Activated CD4-positive, alpha-beta T cell treated with anti-CD3 and anti-CD28 coated beads for 1 hour (primary cell): ENCODE measurements around the gene SYK.
"Not testable (repeated sequence)": the region's sequence is repeated elsewhere in the genome, so short reads cannot be mapped to it uniquely, and the experiment has no call there.

ENCODE experiments used
- DNase-seq: peaks from one replicate; pipeline ENCODE4 v3.0.0-alpha.2; 2020

SYK gene

DNA sequence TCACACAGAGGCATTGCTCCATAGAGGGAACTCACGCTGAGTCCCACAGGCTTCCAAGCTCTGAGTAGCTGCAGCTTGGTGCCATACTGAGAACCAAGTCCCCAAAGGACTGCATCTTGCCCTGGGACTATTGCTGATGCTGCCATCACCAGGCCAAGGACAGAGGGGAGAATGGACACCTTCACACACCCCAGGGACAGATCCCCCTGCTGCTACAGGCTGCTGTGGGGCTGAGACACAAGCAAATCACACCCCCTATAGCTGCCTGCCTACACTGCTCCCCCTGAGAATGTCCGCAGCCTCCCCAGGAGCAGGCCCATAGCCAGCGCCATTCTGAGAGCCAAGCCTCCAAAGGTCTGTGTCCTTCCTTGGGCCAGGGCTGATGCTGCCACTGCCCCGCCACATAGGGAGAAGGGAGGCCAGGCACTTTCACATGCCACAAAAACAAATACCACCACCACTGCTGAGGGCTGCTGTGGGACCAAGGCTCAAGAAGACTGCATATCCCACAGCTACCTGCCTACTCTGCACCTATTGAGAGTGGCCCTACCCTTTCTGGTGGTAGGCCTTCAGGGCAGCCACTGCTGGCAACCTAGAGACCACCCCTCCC, 81.5 kb downstream of the SYK start:
- DNase-seq: no peak

DNA sequence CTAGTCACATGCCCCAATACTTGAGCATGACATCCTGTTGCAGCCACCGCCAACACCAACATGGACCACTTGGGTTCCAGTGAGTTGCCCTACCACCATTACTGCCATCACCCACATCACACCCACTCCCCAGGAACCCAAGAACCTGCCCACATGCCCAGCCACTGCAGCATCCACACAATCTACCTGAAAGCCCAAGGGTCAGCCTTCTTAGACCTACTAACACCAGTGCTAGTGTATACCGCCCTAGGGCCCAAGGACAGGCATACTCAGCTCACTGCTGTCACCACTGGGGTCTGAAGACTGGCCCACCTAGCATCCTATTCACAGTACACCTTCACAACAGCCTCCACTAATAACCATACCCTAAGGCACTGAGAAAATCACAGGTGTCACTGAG, 82.0 kb downstream of the SYK start:
- no peak for DNase-seq

DNA sequence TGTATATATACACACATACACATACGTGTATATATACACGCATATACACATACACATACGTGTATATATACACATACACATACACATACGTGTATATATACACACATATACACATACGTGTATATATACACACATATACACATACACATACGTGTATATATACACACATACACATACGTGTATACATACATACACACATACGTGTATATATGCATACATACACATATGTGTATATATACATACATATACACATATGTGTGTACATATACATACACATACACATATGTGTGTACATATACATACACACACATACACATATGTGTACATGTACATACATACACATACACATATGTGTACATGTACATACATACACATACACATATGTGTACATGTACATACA, 82.6 kb downstream of the SYK start:
- no peak for DNase-seq

DNA sequence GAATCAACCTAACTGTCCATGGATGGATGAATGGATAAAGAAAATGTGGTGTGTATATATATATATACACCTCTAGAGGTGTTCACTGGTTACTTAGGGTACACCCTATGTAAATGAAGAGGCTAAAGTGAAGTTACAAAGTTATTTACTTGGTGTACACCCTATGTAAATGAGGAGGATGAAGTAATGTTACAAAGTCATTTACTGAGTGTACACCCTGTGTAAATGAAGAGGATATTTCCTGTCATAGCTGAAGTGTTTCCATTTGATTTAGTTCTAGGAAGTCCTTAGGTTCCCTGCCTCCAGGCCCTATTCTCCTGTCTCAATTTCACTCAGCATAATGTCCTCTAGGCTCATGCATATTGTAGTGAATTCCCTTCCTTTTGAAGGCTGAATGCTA, 85.2 kb downstream of the SYK start:
- DNase-seq: not testable (repeated sequence)

DNA sequence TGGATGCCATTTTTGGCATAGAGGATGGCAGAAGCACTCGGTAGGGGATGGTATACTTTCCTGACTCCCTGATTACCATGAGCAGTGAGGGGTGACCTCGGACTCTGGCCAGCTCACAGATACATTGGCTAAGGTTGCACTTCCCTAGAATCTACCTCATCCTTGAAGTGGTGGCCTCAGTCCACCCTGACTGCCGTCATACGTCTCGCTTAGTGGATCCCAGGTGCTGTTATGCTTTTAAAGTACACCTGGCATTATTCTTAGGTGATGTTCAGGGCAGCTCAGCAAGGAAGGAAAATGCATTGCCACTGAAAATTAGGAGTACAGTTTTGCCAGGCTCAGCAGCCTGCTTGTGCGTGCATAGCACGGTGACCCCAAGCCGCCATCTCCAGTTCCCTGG, 87.3 kb downstream of the SYK start:
- no peak for DNase-seq

DNA sequence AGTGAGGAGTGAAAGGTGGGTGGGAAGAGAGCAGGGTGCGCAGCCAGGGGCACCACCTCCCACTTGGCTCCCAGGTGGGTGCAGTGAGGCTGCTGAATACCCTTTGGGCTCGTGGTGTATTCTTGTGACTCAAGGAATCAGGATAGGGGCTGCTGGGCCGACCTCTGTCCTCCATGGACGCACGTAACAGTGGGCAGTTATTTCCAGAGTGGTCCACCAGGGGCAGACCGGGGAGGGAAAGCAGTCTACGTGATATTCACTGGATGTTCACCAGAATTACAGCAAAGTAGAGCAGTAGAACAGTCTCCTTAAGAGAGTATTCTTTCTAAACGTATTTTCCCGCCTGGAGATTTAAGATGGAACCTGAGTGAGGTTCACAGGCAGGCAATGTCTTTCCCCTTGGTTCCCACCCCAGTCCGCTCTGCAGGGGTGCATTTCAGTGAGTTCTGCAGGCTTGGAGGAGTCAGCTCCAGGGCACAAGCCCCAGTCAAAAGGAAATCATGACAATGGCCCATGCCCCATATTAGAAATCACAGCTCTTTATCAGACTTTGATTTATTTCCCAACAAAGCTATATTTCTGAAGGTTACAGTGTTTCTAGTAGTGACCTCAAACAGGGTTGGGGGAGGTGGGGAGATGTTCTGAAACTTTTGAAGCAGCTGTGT, 88.7 kb downstream of the SYK start:
- no peak for DNase-seq

DNA sequence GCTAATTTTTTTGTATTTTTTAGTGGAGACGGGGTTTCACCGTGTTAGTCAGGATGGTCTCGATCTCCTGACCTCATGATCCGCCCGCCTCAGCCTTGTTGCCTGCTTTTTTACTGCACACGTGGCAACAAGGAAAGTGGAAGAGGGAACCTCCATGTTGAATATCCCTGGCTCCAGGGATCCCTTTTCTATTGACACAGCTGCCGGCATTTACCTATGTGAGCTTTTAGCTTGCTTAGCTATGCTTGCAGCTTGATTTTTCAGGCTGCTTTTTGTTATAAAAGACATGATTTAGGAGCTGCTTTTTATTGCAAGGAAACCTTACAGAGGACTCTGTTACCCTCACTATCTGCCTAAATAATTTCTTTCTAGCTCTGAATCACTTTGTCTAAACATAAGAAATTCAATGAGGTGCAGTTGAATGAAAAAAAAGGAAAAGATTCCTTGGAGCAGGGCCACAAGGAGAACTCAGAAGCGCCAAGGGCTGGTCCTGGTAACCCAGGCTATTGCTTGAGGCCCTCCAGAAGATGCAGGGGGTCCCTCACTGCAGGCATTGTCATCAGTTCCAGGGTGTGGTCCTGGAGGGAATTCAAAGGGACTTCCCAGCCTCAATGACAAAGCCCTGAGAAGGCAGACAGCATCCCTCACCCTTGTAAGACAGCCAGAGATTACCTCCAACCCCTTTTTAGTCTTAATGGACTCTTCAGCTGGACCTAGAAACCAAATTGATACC, 89.9 kb downstream of the SYK start:
- DNase-seq: no peak

DNA sequence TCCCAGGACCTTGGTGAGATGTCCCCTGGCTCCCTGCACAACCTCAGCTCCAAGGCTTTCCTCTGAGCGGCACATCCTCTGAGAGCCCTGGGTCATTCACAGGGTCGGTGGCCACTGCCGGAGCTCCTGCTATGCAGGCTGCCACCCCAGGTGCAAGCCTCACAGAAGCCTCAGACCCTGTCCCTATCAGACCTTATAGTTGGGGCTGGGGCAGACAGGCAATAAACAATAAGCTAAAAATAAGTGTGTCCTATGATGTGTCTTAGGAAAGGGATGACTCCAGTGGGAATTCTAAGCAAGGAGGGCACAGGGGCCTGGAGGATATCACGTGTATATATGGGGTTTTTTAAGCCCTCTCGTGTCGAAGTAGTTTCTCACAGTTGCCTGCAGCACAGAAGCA, 91.3 kb downstream of the SYK start:
- no peak for DNase-seq

DNA sequence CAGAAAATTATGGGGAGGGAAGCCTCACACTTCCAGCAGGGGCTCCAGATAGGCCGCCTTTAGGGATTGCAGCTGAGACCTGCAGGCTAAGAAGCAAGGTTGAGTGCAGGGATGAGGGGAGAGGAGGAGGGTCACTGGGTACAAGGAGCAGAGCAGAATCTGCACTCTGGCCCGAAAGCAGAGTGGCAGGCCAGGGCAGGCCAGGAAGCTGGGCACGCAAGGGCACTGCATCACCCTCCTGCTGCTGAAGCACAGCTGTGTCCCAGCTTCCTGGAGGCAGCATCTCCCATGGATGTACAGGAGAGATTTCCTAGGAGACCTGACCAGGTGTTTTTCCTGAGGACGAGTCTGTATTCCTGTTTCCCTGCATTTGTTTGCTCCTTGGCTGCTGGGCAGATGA, 92.1 kb downstream of the SYK start:
- no peak for DNase-seq

DNA sequence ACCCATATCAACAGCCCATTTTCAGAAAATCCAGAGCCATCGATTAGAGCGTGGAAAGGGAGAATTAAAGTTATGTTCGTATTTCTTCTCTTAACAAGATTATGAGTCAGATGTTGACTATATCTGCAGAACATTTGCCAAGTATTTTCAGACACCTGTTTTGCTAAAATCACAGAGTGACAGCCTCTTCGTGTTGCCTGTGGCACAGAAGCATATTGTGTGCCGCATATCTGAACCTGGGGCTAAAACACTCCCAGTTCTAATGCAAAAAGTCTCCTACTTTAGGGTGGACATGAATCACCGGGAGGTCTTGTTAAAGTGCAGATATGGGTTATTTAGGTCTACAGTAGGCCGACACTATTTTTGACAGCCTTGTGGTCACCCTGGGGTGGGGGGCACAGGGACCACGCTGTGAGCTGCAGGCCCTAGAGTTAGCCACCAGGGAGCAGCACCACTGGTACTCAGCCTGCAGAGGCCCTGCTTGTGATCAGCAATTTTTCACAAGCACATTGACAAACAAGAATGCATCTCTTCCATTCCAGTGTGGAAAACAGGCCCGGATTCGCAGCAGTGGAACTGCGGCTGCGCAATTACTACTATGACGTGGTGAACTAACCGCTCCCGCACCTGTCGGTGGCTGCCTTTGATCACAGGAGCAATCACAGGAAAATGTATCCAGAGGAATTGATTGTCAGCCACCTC, 93.5 kb downstream of the SYK start:
- DNase-seq: no peak

DNA sequence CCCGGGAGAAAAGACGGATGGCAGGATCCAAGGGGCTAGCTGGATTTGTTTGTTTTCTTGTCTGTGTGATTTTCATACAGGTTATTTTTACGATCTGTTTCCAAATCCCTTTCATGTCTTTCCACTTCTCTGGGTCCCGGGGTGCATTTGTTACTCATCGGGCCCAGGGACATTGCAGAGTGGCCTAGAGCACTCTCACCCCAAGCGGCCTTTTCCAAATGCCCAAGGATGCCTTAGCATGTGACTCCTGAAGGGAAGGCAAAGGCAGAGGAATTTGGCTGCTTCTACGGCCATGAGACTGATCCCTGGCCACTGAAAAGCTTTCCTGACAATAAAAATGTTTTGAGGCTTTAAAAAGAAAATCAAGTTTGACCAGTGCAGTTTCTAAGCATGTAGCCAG, 94.2 kb downstream of the SYK start:
- no peak for DNase-seq

DNA sequence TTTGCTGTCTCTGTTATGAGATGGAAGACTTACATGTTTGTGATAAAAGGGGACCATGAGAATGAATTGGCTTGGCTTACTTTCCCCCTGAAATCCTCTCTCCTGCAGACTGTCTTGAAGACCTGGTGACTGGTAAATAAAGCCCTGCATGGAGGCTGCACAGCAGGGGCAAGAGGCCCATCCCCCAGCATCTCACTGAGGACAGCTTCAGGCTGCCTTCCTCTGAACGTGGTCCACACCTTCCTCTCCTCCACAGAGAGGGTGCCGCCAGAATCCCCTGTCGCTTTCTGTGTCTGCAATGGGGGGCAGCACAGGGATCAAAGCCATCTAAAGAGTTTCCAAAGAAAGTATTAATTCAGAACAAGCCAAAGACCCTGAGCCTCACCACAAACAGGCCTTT, 94.6 kb downstream of the SYK start:
- no peak for DNase-seq

DNA sequence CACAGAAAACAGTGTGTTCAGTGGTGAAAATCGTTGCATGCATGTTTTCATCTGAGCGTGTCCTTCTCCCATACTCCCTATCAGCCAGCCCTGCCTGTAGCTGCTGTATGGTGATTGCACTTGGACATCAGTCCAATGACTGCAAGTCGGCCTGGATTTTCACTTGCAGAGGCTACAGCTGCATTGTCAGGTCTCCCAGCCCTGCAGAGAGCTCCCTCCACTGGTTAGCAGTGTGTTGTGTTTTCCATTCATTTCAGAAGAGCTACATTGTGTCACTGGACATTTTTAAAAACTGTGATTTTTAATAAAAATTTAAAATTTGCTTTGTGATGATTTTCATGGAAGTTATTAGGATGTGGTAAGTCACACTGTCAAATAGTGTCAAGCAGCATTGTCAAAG, 96.6 kb downstream of the SYK start:
- DNase-seq: no peak

DNA sequence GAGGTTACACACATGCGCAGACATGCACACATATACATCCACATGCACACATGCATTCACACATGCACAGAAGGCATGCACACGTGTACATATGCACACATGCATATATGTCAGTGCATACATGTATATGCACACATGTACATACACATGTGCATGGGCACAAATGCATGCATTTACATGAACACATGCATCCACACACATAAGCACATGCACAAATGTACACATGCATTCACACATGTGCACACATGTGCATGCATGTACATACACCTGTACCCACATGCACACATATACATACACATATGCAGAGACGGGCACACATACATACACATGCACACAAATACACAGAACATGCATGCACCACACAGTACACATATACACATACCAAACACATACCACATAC, 97.7 kb downstream of the SYK start:
- DNase-seq: no peak

DNA sequence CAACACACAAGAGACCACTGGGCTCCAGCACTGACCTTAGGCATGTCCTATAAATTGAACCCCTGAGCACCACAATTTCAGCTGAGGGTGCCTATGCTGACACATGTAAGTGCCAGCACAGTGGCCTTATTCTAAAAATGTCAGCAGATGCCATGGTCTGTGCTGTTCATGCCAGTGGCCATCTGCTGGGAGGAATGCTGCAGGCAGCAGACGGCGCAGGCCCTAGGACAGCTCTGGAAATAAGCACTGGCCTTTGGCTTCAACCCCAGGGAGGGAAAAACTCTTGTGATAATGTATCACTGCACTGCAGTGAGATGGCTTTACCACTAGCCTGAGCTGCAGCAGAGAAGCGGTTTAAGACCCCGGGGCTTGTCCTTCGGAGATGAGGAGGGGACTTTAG, 98.5 kb downstream of the SYK start:
- DNase-seq: no peak

DNA sequence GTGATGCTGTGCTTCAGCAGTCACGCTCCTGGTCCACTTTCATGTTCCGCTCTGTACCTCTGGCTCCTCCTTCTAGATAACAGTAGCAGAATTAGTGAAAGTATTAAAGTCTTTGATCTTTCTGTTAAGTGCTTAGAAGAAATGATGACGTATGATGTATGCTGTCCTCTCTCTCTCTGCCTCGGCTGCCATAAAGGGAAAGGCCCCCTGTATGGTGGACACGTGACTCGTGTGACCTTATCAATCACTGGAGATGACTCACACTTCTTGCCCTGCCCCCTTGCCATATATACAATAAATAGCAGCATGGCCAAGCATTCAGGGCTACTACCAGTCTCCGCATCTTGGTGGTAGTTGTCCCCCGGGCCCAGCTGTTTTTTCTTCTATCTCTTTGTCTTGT, 100.3 kb downstream of the SYK start:
- no peak for DNase-seq

DNA sequence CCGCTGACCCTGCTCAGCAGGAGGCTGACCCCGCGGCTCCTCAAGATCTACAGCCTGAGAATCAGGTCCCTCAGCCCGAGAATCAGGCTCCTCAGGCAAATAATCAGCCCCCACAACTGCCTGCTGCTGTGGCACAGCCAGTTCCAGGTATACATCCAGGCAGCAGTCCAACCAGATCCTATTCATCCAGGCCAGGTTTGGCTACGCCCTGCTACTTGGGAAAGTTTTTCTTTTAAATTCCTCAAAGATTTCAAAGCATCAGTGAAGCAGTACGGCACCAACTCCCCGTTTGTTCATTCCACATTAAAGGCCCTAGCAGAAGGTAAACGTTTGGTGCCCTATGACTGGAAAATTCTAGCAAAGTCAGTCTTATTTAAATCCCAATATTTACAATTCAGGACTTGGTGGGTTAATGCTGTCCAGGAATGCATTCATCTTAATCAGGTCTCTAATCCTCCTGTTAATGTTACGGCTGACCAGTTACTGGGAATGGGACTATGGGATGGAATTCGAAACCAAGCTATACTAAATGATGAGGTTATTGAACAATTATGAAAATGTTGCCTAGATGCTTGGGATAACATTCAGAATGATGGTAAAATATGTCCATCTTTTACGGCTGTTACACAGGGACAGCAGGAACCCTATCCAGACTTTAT, 102.3 kb downstream of the SYK start:
- no peak for DNase-seq

DNA sequence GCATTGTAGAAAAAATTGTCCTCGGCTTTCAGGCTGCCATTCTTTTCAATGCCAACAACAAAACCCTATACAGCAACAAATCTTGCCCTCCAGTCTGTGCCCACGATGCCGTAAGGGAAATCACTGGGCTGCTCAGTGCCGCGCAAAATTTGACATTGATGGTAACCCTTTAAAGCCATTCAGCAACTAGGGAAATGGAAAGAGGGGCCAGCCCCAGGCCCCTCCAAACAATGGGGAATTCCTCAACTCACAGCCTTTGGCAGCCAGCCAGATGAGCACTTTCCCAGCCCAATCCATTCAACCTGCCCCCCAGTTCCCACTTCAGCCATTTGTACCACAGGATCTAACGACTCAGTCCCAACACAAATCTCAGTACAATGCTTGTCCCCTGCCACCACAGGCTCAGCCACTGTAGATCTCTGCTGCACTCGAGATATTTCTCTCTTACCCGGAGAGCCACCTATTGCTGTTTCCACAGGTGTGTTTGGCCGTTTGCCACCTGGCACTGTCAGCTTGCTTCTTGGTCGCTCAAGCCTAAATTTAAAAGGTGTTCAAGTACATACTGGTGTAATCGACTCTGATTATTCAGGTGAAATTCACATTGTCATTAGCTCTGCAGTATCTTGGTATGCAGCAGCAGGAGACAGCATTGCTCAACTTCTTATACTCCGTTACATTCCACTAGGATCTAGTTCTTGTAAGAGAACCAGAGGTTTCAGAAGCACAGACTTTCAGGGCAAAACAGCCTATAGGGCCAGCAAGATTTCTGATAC, 103.3 kb downstream of the SYK start:
- no peak for DNase-seq

DNA sequence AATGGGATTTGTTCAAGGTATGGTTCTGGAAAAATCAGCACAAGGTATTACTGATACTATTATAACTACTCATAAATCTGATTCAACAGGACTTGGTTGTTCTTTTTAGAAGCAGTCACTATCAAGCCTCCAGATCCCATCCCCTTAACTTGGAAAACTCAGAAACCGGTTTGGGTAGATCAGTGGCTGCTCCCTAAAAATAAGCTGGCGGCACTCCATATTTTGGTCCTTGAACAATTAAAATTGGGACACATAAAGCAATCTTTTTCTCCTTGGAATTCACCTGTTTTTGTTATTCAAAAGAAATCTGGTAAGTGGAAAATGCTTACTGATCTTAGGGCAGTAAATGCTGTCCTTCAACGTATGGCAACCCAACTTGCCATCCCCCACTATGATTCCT, 104.2 kb downstream of the SYK start:
- DNase-seq: no peak

DNA sequence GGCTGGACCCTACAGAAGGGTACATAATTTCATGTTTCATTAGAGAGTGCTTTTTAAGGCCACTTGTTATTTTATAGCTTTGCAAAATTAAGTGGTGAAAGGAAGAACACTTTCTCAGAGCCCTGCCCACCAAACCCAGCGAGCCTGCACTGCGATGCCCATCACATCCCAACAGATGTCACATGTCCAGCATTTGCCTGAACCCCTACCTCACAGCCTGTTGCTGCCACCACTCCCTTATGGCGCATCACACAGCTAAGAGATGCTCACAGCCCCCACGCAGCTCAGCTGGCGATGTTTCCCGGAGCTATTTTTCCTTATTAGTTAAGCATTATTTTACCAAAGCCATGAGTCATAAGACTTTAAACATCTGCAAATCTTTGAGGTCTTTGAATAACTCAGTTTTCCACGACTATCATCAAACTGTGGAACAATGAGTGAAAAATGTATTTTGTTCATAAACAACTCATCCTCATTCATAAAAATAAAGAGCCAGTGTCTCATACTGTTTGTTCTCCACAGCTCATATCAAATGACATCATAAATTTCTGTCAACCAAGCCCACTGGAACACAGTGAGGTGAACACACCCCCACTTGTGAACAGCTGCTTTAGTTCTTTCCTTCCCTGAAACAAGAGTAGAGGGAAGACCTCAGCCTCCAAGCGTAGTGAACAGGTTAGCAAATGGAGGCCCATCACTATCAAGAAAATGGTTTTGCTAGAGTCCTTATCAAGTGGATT, 104.9 kb downstream of the SYK start:
- no peak for DNase-seq

DNA sequence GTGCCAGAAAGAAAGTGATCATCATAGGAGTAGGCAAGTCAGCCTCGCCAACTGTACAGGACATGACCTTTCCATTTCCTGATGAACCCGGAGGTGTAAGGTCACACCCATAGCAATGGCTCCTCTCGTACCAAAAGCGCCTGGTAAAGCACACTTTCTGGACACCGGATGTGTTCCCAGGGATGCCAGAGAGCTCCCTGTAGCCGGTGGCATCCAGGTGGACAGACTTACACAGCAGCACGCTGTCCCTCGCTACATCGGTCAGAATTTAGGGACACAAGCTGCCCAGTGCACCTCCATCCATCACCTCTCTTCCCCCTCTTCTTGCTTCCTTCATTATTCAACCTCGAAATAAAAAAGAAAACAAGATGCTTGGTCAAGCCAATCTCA, 105.4 kb downstream of the SYK start:
- DNase-seq: no peak

DNA sequence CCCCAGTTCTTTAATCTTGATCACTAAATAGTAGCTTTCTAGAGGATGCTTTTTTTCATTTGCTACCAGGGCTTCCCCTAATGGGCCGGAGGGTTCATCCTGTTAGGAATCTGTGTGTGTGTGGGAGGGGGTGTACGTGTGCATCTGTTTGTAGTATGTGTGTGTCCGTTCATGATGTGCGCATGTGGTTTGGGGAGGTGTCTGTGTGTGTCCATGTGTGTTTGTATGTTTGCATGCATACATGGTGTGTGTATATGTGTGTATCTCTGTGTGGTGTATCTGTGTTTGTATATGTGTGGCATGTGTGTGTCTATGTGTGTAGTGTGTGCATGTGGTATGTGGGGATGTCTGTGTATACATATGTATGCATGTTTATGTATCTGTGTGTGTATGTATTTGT, 106.2 kb downstream of the SYK start:
- DNase-seq: no peak
